ENCODE results near the gene VIM.

VIM gene

GRCh38 chr10:17220652-17221100, 7.4 kb upstream of the VIM start:
- peak; percentile 63 for DNase-seq (ENCODE audit: low read depth)
- TF ChIP-seq, protein P1, sequence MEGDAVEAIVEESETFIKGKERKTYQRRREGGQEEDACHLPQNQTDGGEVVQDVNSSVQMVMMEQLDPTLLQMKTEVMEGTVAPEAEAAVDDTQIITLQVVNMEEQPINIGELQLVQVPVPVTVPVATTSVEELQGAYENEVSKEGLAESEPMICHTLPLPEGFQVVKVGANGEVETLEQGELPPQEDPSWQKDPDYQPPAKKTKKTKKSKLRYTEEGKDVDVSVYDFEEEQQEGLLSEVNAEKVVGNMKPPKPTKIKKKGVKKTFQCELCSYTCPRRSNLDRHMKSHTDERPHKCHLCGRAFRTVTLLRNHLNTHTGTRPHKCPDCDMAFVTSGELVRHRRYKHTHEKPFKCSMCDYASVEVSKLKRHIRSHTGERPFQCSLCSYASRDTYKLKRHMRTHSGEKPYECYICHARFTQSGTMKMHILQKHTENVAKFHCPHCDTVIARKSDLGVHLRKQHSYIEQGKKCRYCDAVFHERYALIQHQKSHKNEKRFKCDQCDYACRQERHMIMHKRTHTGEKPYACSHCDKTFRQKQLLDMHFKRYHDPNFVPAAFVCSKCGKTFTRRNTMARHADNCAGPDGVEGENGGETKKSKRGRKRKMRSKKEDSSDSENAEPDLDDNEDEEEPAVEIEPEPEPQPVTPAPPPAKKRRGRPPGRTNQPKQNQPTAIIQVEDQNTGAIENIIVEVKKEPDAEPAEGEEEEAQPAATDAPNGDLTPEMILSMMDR (conservative IDR thresholded peaks at IDR 0.05; ENCODE audit: low read length): no peak
- H3K4me3 ChIP-seq (ENCODE audit: low read length): no peak overlapping the region

DNA sequence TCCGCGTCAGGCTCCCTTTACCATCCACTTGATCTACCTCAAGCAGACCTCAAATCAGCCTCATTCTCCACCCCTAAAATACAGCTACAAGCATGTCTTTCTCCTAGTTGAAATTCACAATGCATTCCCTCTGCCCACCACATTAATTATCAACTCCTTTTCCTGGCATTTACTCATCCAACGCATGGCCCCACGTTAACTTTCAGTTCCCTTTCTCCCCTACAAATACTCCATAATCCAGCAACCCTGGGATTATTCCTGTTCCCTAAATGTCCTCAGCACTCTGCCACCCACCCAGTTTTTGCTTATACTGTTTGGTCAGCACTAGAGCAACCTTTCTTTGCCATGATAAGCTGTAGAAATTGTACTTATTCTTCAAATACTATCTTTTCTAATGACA, 5.7 kb upstream of the VIM start:
- DNase-seq (ENCODE audit: low read depth): no peak
- no peak overlapping the region for H3K4me3 ChIP-seq (ENCODE audit: low read length)
- TF ChIP-seq, protein P1 (conservative IDR thresholded peaks at IDR 0.05; ENCODE audit: low read length): no peak

GRCh38 chr10:17225808-17226207, 2.2 kb upstream of the VIM start:
- no peak overlapping the region for H3K4me3 ChIP-seq (ENCODE audit: low read length)
- DNase-seq (ENCODE audit: low read depth): no peak
- TF ChIP-seq, protein P1 (conservative IDR thresholded peaks at IDR 0.05; ENCODE audit: low read length): no peak

GRCh38 chr10:17226891-17227303, 1.1 kb upstream of the VIM start:
- peak overlapping the region; percentile 99 for H3K4me3 ChIP-seq (ENCODE audit: low read length)
- DNase-seq (ENCODE audit: low read depth): no peak
- TF ChIP-seq, protein P1 (conservative IDR thresholded peaks at IDR 0.05; ENCODE audit: low read length): no peak

DNA sequence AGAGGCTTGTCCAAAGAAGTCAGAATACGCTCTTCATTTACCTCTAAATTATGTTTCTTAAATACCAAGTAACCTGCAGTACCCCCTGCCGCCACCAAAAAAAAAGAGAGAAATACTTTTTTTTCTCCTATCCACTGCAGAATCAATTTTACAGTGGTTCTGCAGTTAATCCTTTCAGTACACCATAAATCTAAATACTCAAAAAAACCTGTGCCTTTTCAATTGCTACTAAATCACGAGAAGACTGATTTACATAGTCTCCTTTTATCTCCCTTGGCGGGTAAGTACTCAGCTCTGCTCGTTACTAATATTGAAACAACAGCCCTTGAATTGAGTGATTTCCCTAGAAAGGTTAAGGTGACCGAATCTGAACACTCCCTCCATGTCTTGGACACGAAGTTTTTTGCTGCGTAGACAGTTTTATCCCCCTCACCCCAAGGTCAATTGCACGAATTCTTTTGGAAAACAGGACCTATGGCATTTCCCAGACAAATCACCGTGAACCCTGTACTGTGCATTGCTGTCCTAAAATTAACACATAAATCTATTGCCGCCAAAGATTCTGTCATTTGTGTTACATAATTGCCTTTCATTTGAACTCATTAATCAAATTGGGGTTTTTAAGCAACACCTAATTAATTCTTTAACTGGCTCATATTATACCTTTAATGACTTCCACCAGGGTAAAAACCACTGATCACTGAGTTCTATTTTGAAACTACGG, 512 bp upstream of the VIM start:
- H3K4me3 ChIP-seq (ENCODE audit: low read length): peak overlapping the region; percentile 99
- peak; percentile 54 for DNase-seq (ENCODE audit: low read depth)
- TF ChIP-seq, protein P1 (conservative IDR thresholded peaks at IDR 0.05; ENCODE audit: low read length): peak; percentile 44

DNA sequence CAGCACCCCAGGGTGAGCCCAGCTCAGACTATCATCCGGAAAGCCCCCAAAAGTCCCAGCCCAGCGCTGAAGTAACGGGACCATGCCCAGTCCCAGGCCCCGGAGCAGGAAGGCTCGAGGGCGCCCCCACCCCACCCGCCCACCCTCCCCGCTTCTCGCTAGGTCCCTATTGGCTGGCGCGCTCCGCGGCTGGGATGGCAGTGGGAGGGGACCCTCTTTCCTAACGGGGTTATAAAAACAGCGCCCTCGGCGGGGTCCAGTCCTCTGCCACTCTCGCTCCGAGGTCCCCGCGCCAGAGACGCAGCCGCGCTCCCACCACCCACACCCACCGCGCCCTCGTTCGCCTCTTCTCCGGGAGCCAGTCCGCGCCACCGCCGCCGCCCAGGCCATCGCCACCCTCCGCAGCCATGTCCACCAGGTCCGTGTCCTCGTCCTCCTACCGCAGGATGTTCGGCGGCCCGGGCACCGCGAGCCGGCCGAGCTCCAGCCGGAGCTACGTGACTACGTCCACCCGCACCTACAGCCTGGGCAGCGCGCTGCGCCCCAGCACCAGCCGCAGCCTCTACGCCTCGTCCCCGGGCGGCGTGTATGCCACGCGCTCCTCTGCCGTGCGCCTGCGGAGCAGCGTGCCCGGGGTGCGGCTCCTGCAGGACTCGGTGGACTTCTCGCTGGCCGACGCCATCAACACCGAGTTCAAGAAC, 1.1 kb downstream of the VIM start:
- peak; percentile 95 for DNase-seq (ENCODE audit: low read depth)
- TF ChIP-seq, protein P1 (conservative IDR thresholded peaks at IDR 0.05; ENCODE audit: low read length): no peak
- peak overlapping the region; percentile 99 for H3K4me3 ChIP-seq (ENCODE audit: low read length)

DNA sequence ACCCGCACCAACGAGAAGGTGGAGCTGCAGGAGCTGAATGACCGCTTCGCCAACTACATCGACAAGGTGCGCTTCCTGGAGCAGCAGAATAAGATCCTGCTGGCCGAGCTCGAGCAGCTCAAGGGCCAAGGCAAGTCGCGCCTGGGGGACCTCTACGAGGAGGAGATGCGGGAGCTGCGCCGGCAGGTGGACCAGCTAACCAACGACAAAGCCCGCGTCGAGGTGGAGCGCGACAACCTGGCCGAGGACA, 1.6 kb downstream of the VIM start:
- peak overlapping the region; percentile 99 for H3K4me3 ChIP-seq (ENCODE audit: low read length)
- TF ChIP-seq, protein P1 (conservative IDR thresholded peaks at IDR 0.05; ENCODE audit: low read length): no peak
- DNase-seq (ENCODE audit: low read depth): no peak

All from AG10803 (cell line).